K562 (cell line): ENCODE results near the gene NUP88. TPM values are rescaled to one million over a fixed set of nuclear protein-coding genes. Genes with fewer than 3 reads are reported as not detected.

ENCODE experiments used
- ATAC-seq: fragments of 200-7000 bp; cut with Tn5 transposase; 3 replicates; pipeline ENCODE4 v1.9.1; 2020; ENCODE audit warnings: moderate library complexity
- BruUV-seq: library from RNA; stranded (reverse); fragments of 400-500 nt; replicated peaks from 2 replicates; lab custom pipeline; 2021; lab: Mats Ljungman, UMichigan
- CTCF ChIA-PET: fragments of 300-600 bp; formaldehyde crosslinking; extraction: SDS; loops from one replicate; lab custom pipeline; 2021; ENCODE audit warnings: low intra/inter-chr PET ratio; lab: Yijun Ruan, JAX
- POLR2A ChIA-PET: fragments of 300-600, 350-650 bp; sonication (Branson Sonifier 250); formaldehyde crosslinking; extraction: SDS; loops from one replicate; lab custom pipeline; 2021; ENCODE audit warnings: antibody characterized with exemption, inconsistent platforms; lab: Yijun Ruan, JAX
- DNase-seq, 4 experiments: peaks; one replicate each; pipeline versions ENCODE4 v3.0.0 to v3.0.0-alpha.2; 2011 to 2018; ENCODE audit warnings: low spot score in 3 of 4, mixed read lengths in 3 of 4; ENCODE audit errors: extremely low read depth in 1 of 4
- FAIRE-seq: peaks from 2 replicates; lab custom pipeline; 2011; peaks lifted over from hg19 to GRCh38; lab: Jason Lieb, UNC
- H2AFZ ChIP-seq: 2 replicates; pipeline ENCODE4 v1.6.0; 2011; ENCODE audit warnings: low read depth, low read length, control low read depth, inconsistent platforms
- H3K27ac ChIP-seq: fragments of 200-600 bp; 3 replicates; pipeline ENCODE4 v1.8.0; 2011; ENCODE audit warnings: low read depth, mild to moderate bottlenecking, control low read depth, inconsistent platforms, low read length, moderate library complexity, mixed read lengths; ENCODE audit errors: extremely low read depth
- H3K27me3 ChIP-seq, 2 experiments: fragments of 300-600 bp in 1 of 2; 2 replicates in 1 of 2; 3 replicates in 1 of 2; pipeline versions ENCODE4 v1.6.0 to v1.8.0; 2011; ENCODE audit warnings: inconsistent platforms in 2 of 2, low read length in 2 of 2, mild to moderate bottlenecking in 1 of 2, mixed read lengths in 1 of 2, moderate library complexity in 1 of 2; ENCODE audit not compliant: control insufficient read depth in 2 of 2, insufficient read depth in 2 of 2
- H3K36me3 ChIP-seq: fragments of 300-600 bp; 3 replicates; pipeline ENCODE4 v1.8.0; 2011; ENCODE audit warnings: mild to moderate bottlenecking, low read length, inconsistent platforms; ENCODE audit not compliant: control insufficient read depth, insufficient read depth
- H3K4me1 ChIP-seq, 2 experiments: fragments of 200-600 bp in 1 of 2; replicated peaks in 1 of 2; 2 replicates in 1 of 2; 3 replicates in 1 of 2; pipeline versions ENCODE4 v1.5.1 to v1.8.0; 2011; ENCODE audit warnings: inconsistent platforms in 2 of 2, low read length in 2 of 2, mild to moderate bottlenecking in 1 of 2, mixed read lengths in 1 of 2, moderate library complexity in 1 of 2; ENCODE audit not compliant: control insufficient read depth in 2 of 2, insufficient read depth in 2 of 2
- H3K4me2 ChIP-seq: 2 replicates; pipeline ENCODE4 v1.6.1; 2011; ENCODE audit warnings: low read length, control low read depth, inconsistent platforms, mixed read lengths; ENCODE audit not compliant: insufficient read depth
- H3K4me3 ChIP-seq: fragments of 200-600 bp; sonication (generic), shearing (Covaris generic); 2 replicates; pipeline ENCODE4 v1.5.1; 2016; ENCODE audit warnings: control low read depth, inconsistent platforms
- H3K79me2 ChIP-seq: fragments of 200-600 bp; 3 replicates; pipeline ENCODE4 v1.8.0; 2011; ENCODE audit warnings: low read length, inconsistent platforms; ENCODE audit not compliant: control insufficient read depth, insufficient read depth
- H3K9ac ChIP-seq, 2 experiments: 2 replicates each; pipeline versions ENCODE4 v1.6.0 to v1.6.1; 2011; ENCODE audit warnings: low read depth in 2 of 2, low read length in 2 of 2, control low read depth in 1 of 2, inconsistent platforms in 1 of 2, mild to moderate bottlenecking in 1 of 2, mixed read lengths in 1 of 2; ENCODE audit not compliant: insufficient read depth in 1 of 2
- H3K9me1 ChIP-seq: one replicate; pipeline ENCODE4 v1.6.0; 2011; ENCODE audit warnings: inconsistent platforms, mild to moderate bottlenecking, low read length, moderate library complexity; ENCODE audit not compliant: control insufficient read depth, insufficient read depth
- H3K9me3 ChIP-seq: replicated peaks from 2 replicates; pipeline ENCODE4 v1.5.1; 2011; ENCODE audit warnings: low read depth, low read length, inconsistent platforms; ENCODE audit not compliant: control insufficient read depth, insufficient read depth
- H4K20me1 ChIP-seq: replicated peaks from 2 replicates; pipeline ENCODE4 v1.6.1; 2011; ENCODE audit warnings: low read length, inconsistent platforms, mixed read lengths; ENCODE audit not compliant: control insufficient read depth, insufficient read depth
- MEIS2 ChIP-seq: fragments of 450-650 bp; IDR thresholded peaks from 2 replicates; pipeline ENCODE4 v1.6.1; 2014; ENCODE audit warnings: mild to moderate bottlenecking; ENCODE audit not compliant: partially characterized antibody
- PKNOX1 ChIP-seq: fragments of 450-650 bp; IDR thresholded peaks from 2 replicates; pipeline ENCODE4 v1.6.1; 2016
- STAT6 ChIP-seq: sonication (generic); formaldehyde crosslinking; IDR thresholded peaks from 2 replicates; pipeline ENCODE4 v1.8.1; 2023; ENCODE audit warnings: mild to moderate bottlenecking, missing genetic modification reagents
- WGBS: fragments of 100-300 bp; shearing (Covaris generic); methylation state at CpG from one replicate; pipeline ENCODE4 v1.1.6; 2016; ENCODE audit warnings: low coverage, mixed read lengths; ENCODE audit not compliant: insufficient coverage; ENCODE audit errors: missing lambda C conversion rate; 5-methylcytosine and 5-hydroxymethylcytosine counted together
- in situ Hi-C: fragments of 300-500 bp; cut with MboI; formaldehyde crosslinking; loops from 4 replicates; pipeline ENCODE4 v1.15.0; 2018; ENCODE audit warnings: inconsistent platforms, mixed read lengths
- intact Hi-C: fragments of 100-400 bp; cut with micrococcal nuclease; formaldehyde crosslinking; loops from 2 replicates; pipeline ENCODE4 v1.14.2; 2022
- polyA plus RNA-seq, 8 experiments: library from polyadenylated mRNA; depleted of rRNA in 4 of 8; stranded (reverse) in 5 of 8; unstranded in 3 of 8; fragments of >200 nt; fragmentation: Nextera tagmentation in 2 of 8; fragmentation: Illumina TruSeq in 1 of 8; extraction: Ambion mirVana in 2 of 8; extraction: Trizol in 1 of 8; gene quantifications; 2 replicates each; pipeline versions ENCODE4 v1.2.1 to v1.2.3, GENCODE V29; 2011 to 2014; ENCODE audit warnings: inconsistent platforms in 1 of 8, missing spikeins in 1 of 8
- total RNA-seq, 7 experiments: library from RNA; depleted of rRNA in 6 of 7; stranded (reverse); fragments of >200 nt in 6 of 7; fragmentation: Illumina TruSeq in 2 of 7; extraction: Trizol in 2 of 7; gene quantifications; 2 replicates each; pipeline versions ENCODE4 v1.2.1 to v1.2.3, GENCODE V29; 2011 to 2021; ENCODE audit warnings: low replicate concordance in 1 of 7

NUP88 gene
- total and polyA plus RNA-seq, 9 of the 15 experiments (the other 6 are each of a cell fraction or from before 2014, with no cell fraction given), result 59.9 to 160 (median 119) TPM

DNA sequence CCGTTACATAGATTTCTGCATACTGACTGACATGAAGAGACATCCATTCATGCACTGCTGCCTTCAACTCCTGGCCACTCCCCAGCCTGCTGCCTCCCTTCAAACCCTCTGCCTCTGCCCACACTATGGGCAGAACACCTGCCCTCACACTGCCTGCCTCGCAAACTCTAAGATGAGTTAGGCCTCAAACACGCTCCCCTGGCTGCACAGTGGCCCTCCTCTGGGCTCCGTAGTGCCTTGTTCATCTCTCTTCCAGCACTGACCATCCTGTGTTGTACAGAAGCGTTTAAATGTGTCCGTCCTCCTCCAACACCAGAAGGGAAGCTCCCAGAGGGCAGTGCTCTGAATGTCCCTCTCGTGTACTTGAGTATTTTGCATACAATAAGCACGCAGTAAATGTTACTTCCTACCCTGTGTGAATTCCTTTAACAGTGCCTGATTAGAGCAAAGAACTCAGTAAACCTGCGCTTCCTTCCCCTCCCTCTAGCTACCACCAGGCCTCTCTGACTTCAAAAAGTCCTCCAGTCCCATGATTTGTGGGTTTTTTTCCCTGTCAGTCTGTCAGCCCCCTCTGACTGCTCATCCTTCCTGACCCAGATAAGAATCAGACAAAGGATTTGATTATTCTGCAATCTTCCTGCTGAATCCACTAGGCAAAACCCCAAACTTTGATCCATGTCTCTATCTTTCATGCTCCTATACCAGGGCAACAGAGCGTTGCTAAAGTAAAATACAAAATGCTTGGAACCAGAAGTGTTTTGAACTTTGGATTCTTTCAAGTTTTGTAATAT, 45.5 kb upstream of the NUP88 start:
- Histone ChIP-seq H2AFZ (no peak overlapping the region), H4K20me1 (0 out of 2 replicates have a peak, but pooled peaks cover 2% of the 10 kb centered on the region), H3K9me3 (no peaks in the 10 kb centered on the region), H3K79me2 (peaks cover 66% of the 10 kb centered on the region), H3K36me3 (peaks cover 50% of the 10 kb centered on the region; the same call in 2 of the 3 replicates), H3K9ac (no peak overlapping the region), H3K27me3 (no peaks in the 10 kb centered on the region), H3K4me1 (peaks cover 4 to 6% of the 10 kb centered on the region in 2 experiments; a peak in 4 of 5 replicates), H3K4me2 (no peak overlapping the region), H3K9me1 (no peaks in the 10 kb centered on the region), H3K27ac (no peak overlapping the region), H3K4me3 (no peak overlapping the region)
- FAIRE-seq, result no peak
- WGBS, result 83% methylated on average over 9 of the region's 10 CpGs
- in situ Hi-C loops, result no loop called here
- no peak for TF ChIP-seq STAT6 (CRISPR knock-in tag)
- TF ChIP-seq MEIS2, result peak; percentile 53
- peak; percentile 45; the same call in 1 of the 2 replicates for TF ChIP-seq PKNOX1
- ChIA-PET POLR2A (interaction anchor here (0.9 kb wide), 1 partner anchor 26 kb away, joined by 5 read pairs; the partner anchor contains the start of gene C1QBP), CTCF (no interaction called here)
- no peak for ATAC-seq
- no TSS peak for BruUV-seq
- intact Hi-C loops, result no loop called here
- DNase-seq, result no peak
